ENCODE data around the gene ANKRD22. TPM values are rescaled to one million over a fixed set of nuclear protein-coding genes. Genes with fewer than 3 reads are reported as not detected.

Gene ANKRD22
- total and polyA plus RNA-seq, 10 of the 15 experiments (the other 5 are each of a cell fraction or from before 2014, with no cell fraction given): 0.30 to 1.3 (median 0.71) TPM

DNA sequence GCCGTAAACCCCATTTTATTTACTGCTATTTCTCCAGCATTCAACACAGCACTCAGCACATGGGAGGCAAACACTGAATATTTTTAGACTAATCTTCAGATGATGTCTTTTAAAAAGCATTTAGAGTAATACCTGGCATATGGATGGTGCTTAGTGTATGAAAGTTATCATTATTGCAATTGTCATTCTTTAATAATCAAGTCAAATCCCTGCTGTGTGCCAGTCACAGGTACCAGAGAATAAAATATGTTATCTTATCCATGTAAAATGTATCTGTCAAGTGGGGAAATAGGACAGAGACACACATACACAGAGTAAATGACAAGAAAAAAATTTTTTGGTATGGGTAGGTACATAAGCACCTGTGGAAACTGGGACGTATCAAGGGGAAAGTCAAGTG is 18.5 kb downstream of the ANKRD22 start:
- no peak overlapping the region for H3K4me2 ChIP-seq (ENCODE audit: control insufficient read depth, insufficient read depth)
- ChIA-PET CTCF (interaction anchor here (0.6 to 22.7 kb wide), 13 partner anchors 12 to 413 kb away, joined by 3 to 895 read pairs (median 15); partner anchors contain the start of gene ANKRD22), RAD21 (ENCODE audit: unreplicated experiment) (interaction anchor here (1.0 to 7.8 kb wide), 3 partner anchors 99 to 159 kb away, joined by 3 to 390 read pairs (median 34); partner anchors contain the start of gene FAS), SMC1A (ENCODE audit: uncharacterized antibody, unreplicated experiment) (interaction anchor here (1.1 to 18.0 kb wide), 7 partner anchors 9 to 381 kb away, joined by 3 to 575 read pairs (median 32); no protein-coding TSS in a partner anchor), POLR2A (interaction anchor here (7.3 kb wide), 1 partner anchor 99 kb away, joined by 64 read pairs; no protein-coding TSS in a partner anchor)
- H3K9me3 ChIP-seq (replicated peaks; ENCODE audit: control insufficient read depth, insufficient read depth, low read length): no peaks in the 10 kb centered on the region
- ATAC-seq (no peak), FAIRE-seq (no peak), DNase-seq (ENCODE audit: low read depth, low spot score) (no peak)
- H3K27me3 ChIP-seq (replicated peaks in 1 of 2; ENCODE audit: control insufficient read depth in 2 of 2, insufficient read depth in 2 of 2, low read length in 1 of 2): no peaks in the 10 kb centered on the region
- 98% methylated on average over 2 of the region's 2 CpGs for WGBS (ENCODE audit: insufficient coverage, insufficient replicate concordance, low lambda C conversion rate, missing lambda C conversion rate)
- no peak overlapping the region for H3K4me3 ChIP-seq
- intact Hi-C loops (cut with micrococcal nuclease; ENCODE audit: unreplicated experiment): no loop called here
- no TSS peak for BruUV-seq (replicated peaks)
- no peak overlapping the region for H3K9ac ChIP-seq (ENCODE audit: control insufficient read depth, insufficient read depth, low read length)
- no peak overlapping the region for H3K27ac ChIP-seq (ENCODE audit: control insufficient read depth, insufficient read depth)
- H3K36me3 ChIP-seq (ENCODE audit: control insufficient read depth in 2 of 2, insufficient read depth in 2 of 2, low read length in 1 of 2): no peaks in the 10 kb centered on the region
- no peak for TF ChIP-seq EGR1 (IDR thresholded peaks at IDR 0.05; ENCODE audit: borderline replicate concordance in 1 of 2, low read depth in 2 of 2, low read length in 2 of 2)
- no peak for TF ChIP-seq ZBED1 (IDR thresholded peaks at IDR 0.05; ENCODE audit: borderline replicate concordance)
- TF ChIP-seq NR2F1 (conservative IDR thresholded peaks at IDR 0.05): no peak
- TF ChIP-seq SRF (IDR thresholded peaks at IDR 0.05; ENCODE audit: low read depth in 2 of 2, low read length in 2 of 2): no peak
- no peak for TF ChIP-seq ZNF622 (IDR thresholded peaks at IDR 0.05)
- no peak for TF ChIP-seq ASH2L (IDR thresholded peaks at IDR 0.05; ENCODE audit: borderline replicate concordance, low read depth)
- no peak for TF ChIP-seq FOXK2 (IDR thresholded peaks at IDR 0.05)
- no peak for TF ChIP-seq CHD2 (IDR thresholded peaks at IDR 0.05; ENCODE audit: borderline replicate concordance, low read depth, low read length)
- TF ChIP-seq IRF5 (IDR thresholded peaks at IDR 0.05; ENCODE audit: borderline replicate concordance): no peak
- TF ChIP-seq RELA (IDR thresholded peaks at IDR 0.05; ENCODE audit: borderline replicate concordance, partially characterized antibody): no peak
- no peak for TF ChIP-seq ETV6 (conservative IDR thresholded peaks at IDR 0.05 in 1 of 2, IDR thresholded peaks at IDR 0.05 in 1 of 2; ENCODE audit: borderline replicate concordance in 1 of 2, low read depth in 1 of 2)
- TF ChIP-seq, protein P1, sequence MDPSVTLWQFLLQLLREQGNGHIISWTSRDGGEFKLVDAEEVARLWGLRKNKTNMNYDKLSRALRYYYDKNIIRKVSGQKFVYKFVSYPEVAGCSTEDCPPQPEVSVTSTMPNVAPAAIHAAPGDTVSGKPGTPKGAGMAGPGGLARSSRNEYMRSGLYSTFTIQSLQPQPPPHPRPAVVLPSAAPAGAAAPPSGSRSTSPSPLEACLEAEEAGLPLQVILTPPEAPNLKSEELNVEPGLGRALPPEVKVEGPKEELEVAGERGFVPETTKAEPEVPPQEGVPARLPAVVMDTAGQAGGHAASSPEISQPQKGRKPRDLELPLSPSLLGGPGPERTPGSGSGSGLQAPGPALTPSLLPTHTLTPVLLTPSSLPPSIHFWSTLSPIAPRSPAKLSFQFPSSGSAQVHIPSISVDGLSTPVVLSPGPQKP (IDR thresholded peaks at IDR 0.05; ENCODE audit: low read depth, low read length): no peak
- TF ChIP-seq, protein P2, sequence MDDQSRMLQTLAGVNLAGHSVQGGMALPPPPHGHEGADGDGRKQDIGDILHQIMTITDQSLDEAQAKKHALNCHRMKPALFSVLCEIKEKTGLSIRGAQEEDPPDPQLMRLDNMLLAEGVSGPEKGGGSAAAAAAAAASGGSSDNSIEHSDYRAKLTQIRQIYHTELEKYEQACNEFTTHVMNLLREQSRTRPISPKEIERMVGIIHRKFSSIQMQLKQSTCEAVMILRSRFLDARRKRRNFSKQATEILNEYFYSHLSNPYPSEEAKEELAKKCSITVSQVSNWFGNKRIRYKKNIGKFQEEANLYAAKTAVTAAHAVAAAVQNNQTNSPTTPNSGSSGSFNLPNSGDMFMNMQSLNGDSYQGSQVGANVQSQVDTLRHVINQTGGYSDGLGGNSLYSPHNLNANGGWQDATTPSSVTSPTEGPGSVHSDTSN (IDR thresholded peaks at IDR 0.05; ENCODE audit: insufficient replicate concordance, low read depth, low read length): no peak
- no peak for TF ChIP-seq YBX1 (IDR thresholded peaks at IDR 0.05)
- no peak for TF ChIP-seq RUNX3 (IDR thresholded peaks at IDR 0.05; ENCODE audit: low read length)
- TF ChIP-seq JUNB (IDR thresholded peaks at IDR 0.05): no peak
- TF ChIP-seq E2F4 (IDR thresholded peaks at IDR 0.05; ENCODE audit: low read depth, low read length): no peak
- no peak for TF ChIP-seq HCFC1 (IDR thresholded peaks at IDR 0.05; ENCODE audit: low read length)
- in situ Hi-C loops (cut with MboI): no loop called here
- peaks cover 11% of the 10 kb centered on the region for H3K4me1 ChIP-seq (ENCODE audit: control insufficient read depth, insufficient read depth, low read length)
- H4K20me1 ChIP-seq (ENCODE audit: control insufficient read depth, insufficient read depth): no peaks in the 10 kb centered on the region
- H3K79me2 ChIP-seq (ENCODE audit: control insufficient read depth, insufficient read depth, low read length): no peaks in the 10 kb centered on the region
- no peak overlapping the region for H2AFZ ChIP-seq (ENCODE audit: control insufficient read depth, low read depth, low read length)

Data from GM12878 (cell line).